Putamen (tissue), 1 donor: ENCODE measurements around the gene LGR4.

ENCODE experiments used
- DNase-seq: peaks from one replicate; pipeline ENCODE4 v3.0.0-alpha.2; 2016; ENCODE audit warnings: low spot score

The LGR4 gene

DNA sequence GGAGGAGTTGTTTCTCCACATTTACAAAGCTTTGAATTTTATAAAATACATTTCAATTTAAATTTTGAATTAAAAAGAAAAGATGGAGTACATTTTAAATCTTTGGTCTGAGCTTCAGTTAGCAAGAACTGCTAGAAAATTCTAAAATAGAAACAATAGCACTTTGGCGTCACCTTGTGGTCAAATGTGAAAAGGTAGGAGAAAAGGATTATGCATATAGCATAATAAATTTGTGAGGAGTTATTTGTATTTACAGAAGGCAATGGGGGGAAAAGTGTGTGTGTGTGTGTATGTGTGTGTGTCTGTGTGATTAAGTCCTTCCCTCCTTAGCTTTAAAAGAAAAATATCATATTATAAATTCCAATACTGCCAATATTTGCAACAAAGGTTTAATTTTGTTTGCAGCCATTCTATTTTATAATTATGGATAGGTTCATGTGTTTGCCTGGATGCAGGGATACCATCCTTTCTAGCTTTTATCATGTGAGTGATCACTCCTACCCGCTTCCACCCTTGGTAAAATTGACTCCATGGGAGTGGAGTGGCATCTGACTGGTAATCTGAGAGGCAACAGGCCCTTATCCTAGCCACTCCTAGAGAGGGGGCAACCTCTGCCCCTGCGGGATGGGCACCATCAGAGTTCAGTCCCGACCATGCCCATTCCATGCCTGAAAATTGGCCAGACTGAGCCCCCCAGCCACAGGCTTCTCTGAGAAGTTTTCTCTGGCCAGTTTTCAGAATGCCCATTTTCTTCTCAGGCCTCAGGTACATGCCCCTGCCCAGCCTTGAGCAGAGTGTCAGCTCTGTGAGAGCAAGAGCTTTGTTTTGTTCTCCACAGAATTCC, 13.6 kb upstream of the LGR4 start:
- DNase-seq: peak; percentile 51

DNA sequence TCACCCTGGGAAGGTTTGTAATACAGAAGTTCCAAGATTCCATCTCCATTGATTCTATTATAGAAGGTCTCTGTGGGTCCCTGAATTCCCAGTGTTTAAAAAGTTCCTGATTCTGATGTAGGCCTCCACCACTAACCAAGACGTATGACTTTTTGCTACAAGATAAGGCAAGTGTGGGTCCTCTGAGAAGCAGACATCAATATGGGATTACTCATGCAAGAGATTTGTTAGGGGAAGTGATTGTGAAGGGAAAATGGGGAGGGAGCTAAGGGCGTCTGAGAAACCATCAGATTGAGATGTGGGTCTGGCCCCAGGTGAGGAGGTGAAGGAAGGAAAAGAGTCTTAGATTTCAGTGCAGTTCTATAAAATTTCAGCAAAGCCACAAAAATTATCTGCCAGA, 10.2 kb upstream of the LGR4 start:
- DNase-seq: no peak

GRCh38 chr11:27481992-27482391, 9.4 kb upstream of the LGR4 start:
- no peak for DNase-seq

DNA sequence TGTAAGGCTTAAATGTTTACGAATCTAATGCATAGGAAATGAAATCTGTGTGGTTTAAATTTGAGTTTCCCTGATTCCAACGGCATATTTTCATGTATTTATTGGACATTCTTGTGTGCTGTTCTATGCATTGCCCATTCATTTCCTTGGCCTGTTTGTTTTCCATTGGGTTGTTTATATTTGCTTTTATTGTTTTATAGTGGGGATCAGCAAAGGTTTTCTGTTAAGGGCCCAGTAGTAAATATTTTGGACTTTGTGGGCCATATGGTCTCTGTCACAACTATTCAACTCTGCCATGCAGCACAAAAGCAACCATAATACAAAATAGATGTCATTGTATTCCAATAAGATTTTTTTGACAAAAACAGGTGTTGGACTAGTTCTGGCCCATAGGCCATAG, 5.2 kb upstream of the LGR4 start:
- no peak for DNase-seq

- no peak for DNase-seq
Observed at GRCh38 chr11:27477243-27477642, 4.7 kb upstream of the LGR4 start.

DNA sequence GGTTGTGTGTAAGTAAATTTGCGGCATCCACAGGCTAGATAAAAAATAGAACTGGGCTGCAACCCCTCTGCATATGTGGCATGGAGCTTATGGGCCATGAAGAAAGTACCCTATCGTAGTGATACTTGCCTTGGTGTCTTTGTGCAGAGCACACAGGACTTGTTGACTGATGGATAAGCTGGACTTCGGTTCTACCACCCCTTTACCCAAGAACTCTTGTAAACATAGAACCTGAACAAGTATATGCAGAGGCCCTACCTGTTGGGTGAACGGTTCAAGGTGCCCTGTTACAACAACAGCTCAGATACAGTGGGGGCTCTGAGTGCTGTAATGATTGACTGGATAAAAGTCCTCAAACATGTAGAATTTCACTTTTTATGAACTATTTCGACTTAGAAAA, 3.0 kb upstream of the LGR4 start:
- no peak for DNase-seq

- DNase-seq: no peak
Observed at GRCh38 chr11:27473017-27473406, 422 bp upstream of the LGR4 start.

- DNase-seq: no peak
Observed at GRCh38 chr11:27471589-27472397, 797 bp downstream of the LGR4 start.

DNA sequence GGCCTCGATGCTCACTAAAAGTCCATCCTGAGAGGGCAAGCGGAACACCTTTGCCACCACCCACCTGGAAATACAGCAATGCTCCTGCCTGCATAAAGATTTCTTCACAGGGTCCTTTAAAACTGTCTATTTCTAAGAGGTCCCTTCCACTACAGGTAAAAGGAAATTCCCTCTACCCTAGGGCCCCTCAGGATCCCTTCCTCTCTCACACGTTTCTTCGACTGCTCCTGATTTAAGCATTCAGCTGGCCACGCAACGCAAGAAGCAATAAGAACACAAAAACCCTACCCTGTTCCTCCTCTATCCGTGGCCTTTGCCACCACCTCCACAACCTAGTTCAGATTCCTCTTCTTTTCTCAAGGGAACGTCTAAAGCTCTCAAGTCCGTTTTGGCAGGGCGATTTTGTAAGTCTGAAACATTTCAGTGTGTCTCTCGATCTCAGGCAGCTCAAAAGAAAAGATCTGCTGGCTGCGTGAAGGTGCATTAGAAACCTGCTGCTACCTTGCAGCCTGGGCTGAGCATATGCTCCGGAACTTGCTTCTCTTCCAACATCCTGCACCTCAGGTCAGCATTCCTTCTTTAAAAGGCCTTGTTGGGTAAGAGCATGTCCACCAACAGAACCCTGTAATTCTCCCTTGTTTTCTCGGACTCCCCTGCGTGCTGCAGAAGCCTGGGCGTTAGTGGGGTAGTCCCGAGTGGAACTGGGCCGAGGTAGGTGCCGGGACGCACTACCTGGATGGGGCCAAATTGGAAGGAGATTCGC, 1.6 kb downstream of the LGR4 start:
- no peak for DNase-seq

DNA sequence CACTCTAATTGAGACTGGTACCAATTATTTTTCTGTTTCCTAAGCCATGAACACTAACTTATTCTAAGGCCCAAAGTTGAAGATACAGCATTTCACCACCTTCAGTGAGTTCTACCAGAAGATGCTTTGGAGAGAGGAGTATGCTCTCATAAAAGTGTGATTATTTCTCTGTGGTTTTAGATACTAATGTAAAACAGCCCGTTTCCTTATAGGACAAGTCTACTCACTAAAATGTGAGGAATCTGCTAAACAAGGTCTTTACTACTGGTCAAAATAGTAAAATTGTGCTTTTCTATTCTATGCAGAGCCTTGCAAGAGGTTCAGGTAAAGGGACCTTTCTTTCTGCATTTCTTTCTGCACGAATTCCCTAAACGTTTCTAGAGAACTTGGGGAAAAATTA, 2.4 kb downstream of the LGR4 start:
- DNase-seq: no peak

DNA sequence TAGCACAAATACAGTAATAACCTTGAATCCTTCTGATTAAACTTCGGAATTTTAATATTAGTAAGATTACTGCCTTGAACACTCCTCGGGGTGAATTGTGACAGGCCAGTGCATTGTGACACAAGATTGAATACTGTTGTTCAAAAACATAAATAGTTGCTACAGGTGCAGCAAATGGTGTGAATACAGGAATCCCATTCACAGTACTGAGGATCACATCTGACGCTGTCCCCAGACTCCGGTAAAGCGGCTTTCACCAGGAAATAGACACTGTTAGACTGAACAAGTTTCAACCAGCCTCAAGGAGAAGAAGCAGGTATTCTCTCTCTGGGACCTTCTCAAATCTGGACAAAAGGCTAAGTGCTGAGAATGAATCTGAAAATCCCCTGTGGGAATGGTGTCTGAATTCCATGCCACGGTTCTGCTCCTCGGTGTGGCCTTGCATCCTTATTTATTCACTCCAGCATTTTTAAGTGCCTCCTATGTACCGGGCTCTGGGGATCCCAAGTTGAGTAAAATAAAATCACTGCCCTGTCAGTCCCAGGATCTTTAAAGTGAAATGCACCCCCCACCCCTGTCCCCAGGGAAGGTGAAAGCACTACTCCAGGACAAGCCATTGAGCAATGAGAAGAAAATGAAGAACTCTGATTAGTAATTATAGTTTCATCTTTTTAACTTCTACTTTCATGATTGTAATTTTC, 3.4 kb downstream of the LGR4 start:
- DNase-seq: no peak

- DNase-seq: no peak
Observed at GRCh38 chr11:27468209-27468994, 4.2 kb downstream of the LGR4 start.

- DNase-seq: no peak
Observed at GRCh38 chr11:27467181-27467913, 5.2 kb downstream of the LGR4 start.

DNA sequence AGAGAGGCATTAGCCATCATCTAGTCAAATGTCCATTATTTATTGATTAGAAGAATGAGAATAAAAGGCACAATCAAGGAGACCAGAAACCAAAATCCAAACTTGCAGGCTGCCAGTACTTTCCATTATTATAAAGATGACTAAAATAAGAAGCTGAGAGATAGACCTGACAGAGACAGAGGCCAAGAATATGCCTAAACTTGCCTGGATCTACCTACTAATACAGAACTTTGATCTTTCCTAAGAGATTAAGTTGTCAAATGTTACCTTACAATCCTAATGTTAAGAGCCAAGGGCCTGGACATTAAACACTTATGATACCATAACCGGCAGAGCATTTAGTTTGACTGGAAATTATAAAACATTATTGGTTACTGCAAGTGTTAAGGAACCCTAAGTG, 6.2 kb downstream of the LGR4 start:
- DNase-seq: no peak

DNA sequence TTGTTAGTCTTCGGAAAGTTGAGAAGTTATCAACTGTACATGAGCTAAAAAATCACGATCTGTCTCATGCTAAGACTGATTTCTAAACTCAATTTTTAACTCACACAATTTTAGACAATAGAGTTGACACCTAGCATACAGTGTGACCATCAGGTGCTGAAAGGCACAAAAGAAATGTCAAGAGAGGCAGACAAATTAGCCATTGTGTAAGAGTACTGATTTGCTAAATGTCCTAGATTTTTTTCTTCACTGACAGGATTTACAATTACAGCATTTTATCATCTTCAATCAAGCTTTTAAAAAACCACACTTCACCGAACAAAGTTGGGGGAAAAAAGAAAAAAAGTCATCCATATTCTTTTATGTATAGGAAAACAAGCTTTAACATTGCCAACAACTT, 7.0 kb downstream of the LGR4 start:
- DNase-seq: no peak

DNA sequence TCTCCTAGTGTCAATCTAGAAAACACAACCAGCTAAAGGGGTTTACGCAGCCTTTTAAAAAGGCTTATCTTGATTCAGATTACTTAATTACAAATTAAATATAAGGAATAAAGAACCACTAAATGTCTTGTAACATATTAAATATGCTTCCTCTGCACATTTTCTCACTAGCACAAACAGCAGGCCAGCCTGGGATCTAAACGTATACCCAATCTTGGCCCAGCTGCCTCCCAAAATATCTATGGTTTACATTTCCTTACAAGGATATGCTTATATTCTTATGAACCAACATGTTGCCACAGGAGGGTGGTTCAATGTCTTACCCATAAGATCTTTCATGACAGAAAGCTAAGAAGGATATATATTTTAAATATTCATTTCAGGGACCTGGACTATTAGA, 7.7 kb downstream of the LGR4 start:
- no peak for DNase-seq

GRCh38 chr11:27464289-27464696, 8.3 kb downstream of the LGR4 start:
- DNase-seq: no peak

- peak; percentile 51 for DNase-seq
Observed at GRCh38 chr11:27462543-27462942, 10.0 kb downstream of the LGR4 start.

DNA sequence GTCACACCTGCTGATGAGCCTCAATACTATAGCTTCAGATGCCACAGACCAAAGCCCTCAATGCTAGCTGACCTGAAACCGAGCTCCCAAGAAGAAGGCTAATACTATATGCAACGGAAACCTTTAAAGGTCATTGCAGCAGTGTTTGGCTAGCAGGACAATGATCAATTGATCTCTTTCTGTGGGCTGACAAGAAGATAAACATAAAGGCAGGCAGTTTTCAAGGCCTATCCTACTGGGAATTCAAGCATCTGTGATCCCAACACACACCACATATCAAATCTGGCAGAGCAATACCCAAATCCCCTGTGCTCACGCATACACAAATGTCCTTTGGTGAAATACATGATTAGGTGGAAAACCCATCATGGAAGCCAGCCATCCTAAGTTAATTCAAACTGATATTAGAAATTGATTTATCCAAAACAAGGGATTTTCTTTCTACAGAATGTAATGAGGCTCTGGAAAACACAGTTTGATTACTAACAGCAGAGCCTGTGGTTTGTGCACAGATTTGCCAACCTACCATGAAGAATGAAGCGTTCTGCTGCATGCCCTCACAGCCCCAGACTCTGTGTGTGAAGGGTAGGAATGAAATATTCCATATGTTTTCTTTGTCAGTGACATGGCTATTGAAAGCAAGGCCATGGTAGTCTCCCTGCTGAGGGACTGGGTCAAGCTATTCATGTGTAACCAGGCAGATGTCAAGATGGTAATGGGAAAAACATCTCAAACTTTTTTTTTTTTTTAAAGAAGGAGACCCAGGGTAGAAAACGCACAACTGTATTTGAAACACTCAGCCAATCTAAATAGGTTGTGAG, 12.2 kb downstream of the LGR4 start:
- DNase-seq: no peak

DNA sequence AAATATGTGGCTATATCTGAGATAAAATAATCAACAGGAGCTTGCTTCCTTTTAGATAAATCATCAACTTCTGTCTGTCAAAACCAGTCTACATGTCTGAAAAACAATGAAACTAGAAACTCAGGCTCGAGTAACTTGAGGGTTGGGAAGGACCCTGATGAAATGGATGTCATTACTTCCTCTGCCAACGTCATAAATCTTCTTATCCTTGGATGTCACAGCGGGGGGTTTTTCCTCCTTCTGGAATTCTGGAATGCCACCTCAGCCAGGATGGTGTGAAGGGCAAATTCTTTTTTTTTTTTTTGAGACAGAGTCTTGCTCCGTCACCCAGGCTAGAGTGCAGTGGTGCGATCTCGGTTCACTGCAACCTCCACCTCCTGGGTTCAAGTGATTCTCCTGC, 13.4 kb downstream of the LGR4 start:
- no peak for DNase-seq
